Ovary (tissue), 3 donors: ENCODE results near the gene KCND1.

Source experiments
- CTCF ChIP-seq, 3 donors: fragments of 450-650 bp in 2 of 3; fragments of 200-600 bp in 1 of 3; IDR thresholded peaks; one replicate each; pipeline versions ENCODE4 v1.5.1 to v1.8.0; 2016 to 2022; ENCODE audit warnings: antibody characterized with exemption in 3 of 3, mild to moderate bottlenecking in 1 of 3
- EP300 ChIP-seq: sonication (generic); formaldehyde crosslinking; IDR thresholded peaks from one replicate; pipeline ENCODE4 v1.6.1; 2017; ENCODE audit warnings: antibody characterized with exemption
- donor health status: DM: no; HTN: no; CAD: no.

DNA sequence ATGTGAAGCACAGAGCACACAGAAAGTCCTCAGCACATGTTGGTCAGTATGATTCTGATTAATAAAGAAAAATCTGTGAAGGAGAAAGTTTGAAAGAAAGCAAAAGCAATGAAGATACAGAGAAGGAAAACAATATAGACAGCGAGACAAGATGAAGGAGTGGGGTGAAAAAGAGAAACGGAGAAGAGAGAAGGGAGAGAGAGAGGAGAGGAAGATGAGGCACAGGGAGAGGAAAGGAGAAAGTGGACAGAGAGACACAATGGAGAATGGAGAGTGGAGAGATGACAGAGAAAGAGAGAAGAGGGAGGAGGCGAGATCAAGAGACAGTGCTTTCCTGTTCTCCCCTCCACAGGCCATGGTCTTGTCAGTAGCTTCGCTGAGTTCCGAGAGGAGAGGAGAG, 3.9 kb upstream of the KCND1 start:
- no peak for TF ChIP-seq CTCF (IDR thresholded peaks at IDR 0.05)
- no peak for TF ChIP-seq EP300
